HepG2 (cell line): ENCODE measurements around the gene ALDH7A1. TPM values are rescaled to one million over a fixed set of nuclear protein-coding genes. Genes with fewer than 3 reads are reported as not detected.

ENCODE experiments used
- ATAC-seq: fragments of 200-7000 bp; cut with Tn5 transposase; 3 replicates; pipeline ENCODE4 v1.9.1; 2020; ENCODE audit warnings: mild to moderate bottlenecking, moderate library complexity
- BruUV-seq: library from RNA; stranded (reverse); fragments of 400-500 nt; replicated peaks from 2 replicates; lab custom pipeline; 2021; lab: Mats Ljungman, UMichigan
- CTCF ChIA-PET: fragments of 300-600 bp; formaldehyde crosslinking; extraction: SDS; loops from one replicate; lab custom pipeline; 2021; ENCODE audit warnings: low total read pairs, inconsistent platforms, low intra/inter-chr PET ratio; lab: Yijun Ruan, JAX
- POLR2A ChIA-PET: fragments of 350-600 bp; sonication (Branson Sonifier 250); formaldehyde crosslinking; loops from one replicate; lab custom pipeline; 2020; ENCODE audit warnings: antibody characterized with exemption, inconsistent platforms; lab: Yijun Ruan, JAX
- DNase-seq: peaks from one replicate; pipeline ENCODE4 v3.0.0-alpha.2; 2015; ENCODE audit warnings: low spot score
- FAIRE-seq: peaks from 3 replicates; lab custom pipeline; 2011; peaks lifted over from hg19 to GRCh38; lab: Jason Lieb, UNC
- H2AFZ ChIP-seq: one replicate; pipeline ENCODE4 v1.6.1; 2011; ENCODE audit warnings: low read length, inconsistent platforms
- H3K27ac ChIP-seq: fragments of 300-600 bp; 3 replicates; pipeline ENCODE4 v1.8.0; 2011; ENCODE audit warnings: mixed run types, mild to moderate bottlenecking, mixed read lengths, low read length, inconsistent platforms; ENCODE audit not compliant: insufficient read depth; ENCODE audit errors: extremely low read length
- H3K27me3 ChIP-seq, 2 experiments: fragments of 200-600 bp in 1 of 2; 2 replicates in 1 of 2; 3 replicates in 1 of 2; pipeline versions ENCODE4 v1.6.0 to v1.8.0; 2011; ENCODE audit warnings: low read length in 2 of 2, mild to moderate bottlenecking in 2 of 2, moderate library complexity in 2 of 2, inconsistent platforms in 1 of 2; ENCODE audit not compliant: insufficient read depth in 2 of 2, control insufficient read depth in 1 of 2
- H3K36me3 ChIP-seq, 2 experiments: fragments of 200-600 bp in 1 of 2; replicated peaks in 1 of 2; 2 replicates in 1 of 2; 3 replicates in 1 of 2; pipeline versions ENCODE4 v1.5.1 to v1.8.0; 2011; ENCODE audit warnings: low read length in 2 of 2, inconsistent platforms in 1 of 2; ENCODE audit not compliant: insufficient read depth in 2 of 2, control insufficient read depth in 1 of 2
- H3K4me1 ChIP-seq: 2 replicates; pipeline ENCODE4 v1.5.1; 2012; ENCODE audit warnings: low read length, inconsistent platforms; ENCODE audit not compliant: insufficient read depth
- H3K4me2 ChIP-seq: 2 replicates; pipeline ENCODE4 v1.6.0; 2011; ENCODE audit warnings: low read depth, low read length, inconsistent platforms
- H3K4me3 ChIP-seq, 3 experiments: fragments of 200-600 bp in 1 of 3; sonication (generic), shearing (Covaris generic) in 1 of 3; replicated peaks in 1 of 3; 2 replicates each; pipeline ENCODE4 v1.5.1; 2011 to 2016; ENCODE audit warnings: low read length in 3 of 3, inconsistent platforms in 2 of 3, low read depth in 2 of 3, mild to moderate bottlenecking in 2 of 3, control low read depth in 1 of 3, mixed read lengths in 1 of 3; ENCODE audit not compliant: insufficient read depth in 1 of 3
- H3K79me2 ChIP-seq: one replicate; pipeline ENCODE4 v1.6.1; 2011; ENCODE audit warnings: low read length, inconsistent platforms; ENCODE audit not compliant: insufficient read depth
- H3K9ac ChIP-seq: 2 replicates; pipeline ENCODE4 v1.6.0; 2011; ENCODE audit warnings: mild to moderate bottlenecking, low read depth, low read length, inconsistent platforms; ENCODE audit not compliant: insufficient read depth
- H3K9me3 ChIP-seq: 2 replicates; pipeline ENCODE4 v1.5.1; 2012; ENCODE audit warnings: mild to moderate bottlenecking, low read length
- H4K20me1 ChIP-seq: 2 replicates; pipeline ENCODE4 v1.6.0; 2011; ENCODE audit warnings: inconsistent platforms, mild to moderate bottlenecking, low read length, moderate library complexity; ENCODE audit not compliant: insufficient read depth
- FOXC1 ChIP-seq: sonication (generic); formaldehyde crosslinking; IDR thresholded peaks from 2 replicates; pipeline ENCODE4 v1.8.0; 2022; ENCODE audit warnings: mild to moderate bottlenecking, missing genetic modification reagents, borderline replicate concordance
- GLI4 ChIP-seq: sonication (generic); formaldehyde crosslinking; IDR thresholded peaks from 2 replicates; pipeline ENCODE4 v1.5.1; 2020; ENCODE audit warnings: missing genetic modification reagents, mild to moderate bottlenecking, moderate library complexity, borderline replicate concordance
- HOMEZ ChIP-seq: IDR thresholded peaks from 2 replicates; pipeline ENCODE4 v1.6.1; 2016; ENCODE audit warnings: low read depth
- MXI1 ChIP-seq: IDR thresholded peaks from 3 replicates; pipeline ENCODE4 v1.6.1; 2012; ENCODE audit warnings: low read depth, low read length, inconsistent platforms, borderline replicate concordance
- NKX3-1 ChIP-seq: sonication (generic); formaldehyde crosslinking; IDR thresholded peaks from 2 replicates; pipeline ENCODE4 v1.5.0; 2020; ENCODE audit warnings: missing genetic modification reagents
- NR0B2 ChIP-seq: sonication (generic); formaldehyde crosslinking; IDR thresholded peaks from 2 replicates; pipeline ENCODE4 v1.4.0; 2020; ENCODE audit warnings: mild to moderate bottlenecking, missing genetic modification reagents
- SRF ChIP-seq: IDR thresholded peaks from 2 replicates; pipeline ENCODE4 v1.6.1; 2011; ENCODE audit warnings: mild to moderate bottlenecking, low read depth, low read length, moderate library complexity
- ZNF343 ChIP-seq: sonication (generic); formaldehyde crosslinking; IDR thresholded peaks from 2 replicates; pipeline ENCODE4 v1.4.0; 2020; ENCODE audit warnings: mild to moderate bottlenecking, missing genetic modification reagents
- ZNF704 ChIP-seq: sonication (generic); formaldehyde crosslinking; IDR thresholded peaks from 2 replicates; pipeline ENCODE4 v1.8.1; 2023; ENCODE audit warnings: mild to moderate bottlenecking, inconsistent platforms, moderate library complexity, missing genetic modification reagents, borderline replicate concordance
- WGBS: methylation state at CpG from one replicate; pipeline ENCODE4 v1.1.6; 2017; ENCODE audit warnings: low lambda C conversion rate; 5-methylcytosine and 5-hydroxymethylcytosine counted together
- in situ Hi-C: cut with HindIII; loops from 2 replicates; pipeline ENCODE4 v1.10.0; 2017; ENCODE audit warnings: low pct_unique_long_range_greater_than_20kb; ENCODE audit not compliant: extremely low pct_ligation_motif_present
- intact Hi-C: fragments of 100-400 bp; cut with micrococcal nuclease; formaldehyde crosslinking; loops from one replicate; pipeline ENCODE4 v1.10.0; 2022; ENCODE audit not compliant: unreplicated experiment
- polyA plus RNA-seq, 8 experiments: library from polyadenylated mRNA; depleted of rRNA in 3 of 8; stranded (reverse) in 7 of 8; unstranded in 1 of 8; fragments of >200 nt; fragmentation: Illumina TruSeq in 4 of 8; extraction: Trizol in 4 of 8; gene quantifications; 2 replicates each; pipeline versions ENCODE4 v1.2.1 to v1.2.3, GENCODE V29; 2011 to 2016; ENCODE audit warnings: low read depth in 4 of 8, missing spikeins in 1 of 8, mixed read lengths in 1 of 8; ENCODE audit not compliant: insufficient read depth in 1 of 8
- total RNA-seq, 5 experiments: library from RNA; depleted of rRNA; stranded (reverse); fragments of >200 nt; fragmentation: Illumina TruSeq; extraction: Trizol; gene quantifications; 2 replicates each; pipeline ENCODE4 v1.2.3, GENCODE V29; 2016; ENCODE audit warnings: low read depth in 1 of 5

Gene ALDH7A1
- total and polyA plus RNA-seq, 2 of the 13 experiments (the other 11 are each of a cell fraction or from before 2014, with no cell fraction given): 69.0 to 100 TPM

- DNase-seq: no peak
Measured at GRCh38 chr5:126514131-126514557, 80.9 kb downstream of the ALDH7A1 start.

GRCh38 chr5:126513703-126514102, 81.3 kb downstream of the ALDH7A1 start:
- 25% methylated on average over 4 of the region's 4 CpGs for WGBS

More at GRCh38 chr5:126514131-126514557, 80.9 kb downstream of the ALDH7A1 start:
- 49% methylated on average over 4 of the region's 4 CpGs for WGBS
- Histone ChIP-seq H3K27ac (no peak overlapping the region), H3K9ac (no peak overlapping the region), H3K27me3 (no peaks in the 10 kb centered on the region), H4K20me1 (no peaks in the 10 kb centered on the region), H3K9me3 (no peaks in the 10 kb centered on the region), H2AFZ (no peak overlapping the region), H3K79me2 (no peaks in the 10 kb centered on the region)
- FAIRE-seq (no peak), ATAC-seq (no peak)
- in situ Hi-C loops: no loop called here
- TF ChIP-seq GLI4 (CRISPR knock-in tag): no peak
- TF ChIP-seq SRF: peak; percentile 33; the same call in 1 of the 2 replicates
- TF ChIP-seq, all 625 proteins: peak for 1
- ChIA-PET POLR2A (no interaction called here), CTCF (no interaction called here)
- no peak overlapping the region for H3K4me3 ChIP-seq
- intact Hi-C loops: no loop called here
- no peak overlapping the region; the same call in 1 of the 2 replicates for H3K4me2 ChIP-seq
- no peaks in the 10 kb centered on the region for H3K36me3 ChIP-seq
- BruUV-seq: no TSS peak
- H3K4me1 ChIP-seq: peaks cover 9% of the 10 kb centered on the region; the same call in 1 of the 2 replicates

More at GRCh38 chr5:126513703-126514102, 81.3 kb downstream of the ALDH7A1 start:
- intact Hi-C loops (no loop called here), in situ Hi-C loops (no loop called here)
- no peak overlapping the region for H3K9ac ChIP-seq
- H3K27me3 ChIP-seq: no peaks in the 10 kb centered on the region
- H3K9me3 ChIP-seq: no peaks in the 10 kb centered on the region
- no peak overlapping the region; the same call in 1 of the 2 replicates for H3K4me2 ChIP-seq
- H3K27ac ChIP-seq: no peak overlapping the region
- FAIRE-seq (no peak), DNase-seq (no peak), ATAC-seq (no peak)
- H3K4me3 ChIP-seq: no peak overlapping the region
- POLR2A ChIA-PET: no interaction called here
- H4K20me1 ChIP-seq: no peaks in the 10 kb centered on the region
- H3K79me2 ChIP-seq: no peaks in the 10 kb centered on the region
- no TSS peak for BruUV-seq
- no peaks in the 10 kb centered on the region for H3K36me3 ChIP-seq
- TF ChIP-seq HOMEZ (no peak), NR0B2 (CRISPR knock-in tag) (no peak), MXI1 (no peak), FOXC1 (no peak), NKX3-1 (CRISPR knock-in tag) (no peak), ZNF704 (CRISPR knock-in tag) (no peak), ZNF343 (CRISPR knock-in tag) (no peak)
- H2AFZ ChIP-seq: no peak overlapping the region
- peaks cover 9% of the 10 kb centered on the region; the same call in 1 of the 2 replicates for H3K4me1 ChIP-seq
- CTCF ChIA-PET: no interaction called here
